NCI-H2171 (cell line): ENCODE results near the gene MAGI1.
"Not testable (repeated sequence)": the region's sequence is repeated elsewhere in the genome, so short reads cannot be mapped to it uniquely, and the experiment has no call there.

Experiments used
- DNase-seq: peaks from one replicate; lab custom pipeline; 2025; lab: John Stamatoyannopoulos, UW

The MAGI1 gene

DNA sequence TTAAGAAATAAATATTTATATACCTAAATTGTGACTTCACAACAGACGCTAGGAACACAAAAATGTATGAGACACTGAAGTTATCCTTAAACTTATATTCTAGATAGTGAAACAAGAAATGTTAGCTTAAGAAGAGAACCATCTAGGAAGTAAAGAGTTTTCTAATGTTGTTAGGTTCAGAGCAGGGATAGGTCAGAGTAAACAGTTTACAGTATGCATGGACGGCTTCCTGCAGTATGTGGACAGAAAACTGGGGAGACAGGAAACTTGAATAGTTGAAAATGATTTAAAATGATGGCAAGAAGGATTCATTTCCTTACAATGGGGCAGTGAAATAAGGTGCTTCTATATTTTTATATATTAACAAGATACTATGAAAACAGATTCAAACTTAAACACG is 449.8 kb downstream of the MAGI1 start:
- DNase-seq: no peak

DNA sequence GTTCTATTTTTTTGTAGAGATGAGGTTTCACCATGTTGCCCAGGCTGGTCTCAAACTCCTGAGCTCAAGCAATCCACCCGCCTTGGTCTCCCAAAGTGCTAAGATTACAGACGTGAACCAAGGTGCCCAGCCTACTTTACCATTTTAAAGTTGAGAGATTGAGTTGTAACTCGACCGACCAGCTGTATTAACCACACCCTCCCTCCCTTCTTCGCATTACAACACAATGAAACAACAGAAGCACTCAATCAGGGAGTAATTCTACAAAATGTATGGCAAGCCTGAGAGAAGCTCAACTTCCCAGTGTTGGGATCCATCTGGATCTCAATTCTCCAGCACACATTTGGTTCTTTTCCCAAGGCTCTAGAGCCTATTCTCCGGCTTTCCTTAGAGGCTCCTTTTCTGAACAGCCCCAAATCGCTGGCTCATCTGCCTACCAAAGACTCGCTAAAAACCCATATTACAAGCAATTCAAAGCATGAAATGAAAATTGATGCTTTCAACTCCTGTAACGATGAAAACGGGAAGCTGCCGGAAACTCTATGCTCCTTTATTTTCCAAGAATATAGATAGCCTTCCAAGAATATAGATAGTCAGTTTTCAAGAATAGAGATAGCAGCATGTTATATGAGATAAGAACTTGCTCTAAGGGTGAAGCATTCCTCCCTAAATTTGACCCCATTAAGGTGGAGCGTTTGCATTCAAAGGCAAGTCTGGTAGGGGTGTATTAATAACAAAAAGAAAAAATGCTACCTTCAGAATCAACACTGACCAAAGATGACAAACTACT is 450.9 kb downstream of the MAGI1 start:
- DNase-seq: no peak

DNA sequence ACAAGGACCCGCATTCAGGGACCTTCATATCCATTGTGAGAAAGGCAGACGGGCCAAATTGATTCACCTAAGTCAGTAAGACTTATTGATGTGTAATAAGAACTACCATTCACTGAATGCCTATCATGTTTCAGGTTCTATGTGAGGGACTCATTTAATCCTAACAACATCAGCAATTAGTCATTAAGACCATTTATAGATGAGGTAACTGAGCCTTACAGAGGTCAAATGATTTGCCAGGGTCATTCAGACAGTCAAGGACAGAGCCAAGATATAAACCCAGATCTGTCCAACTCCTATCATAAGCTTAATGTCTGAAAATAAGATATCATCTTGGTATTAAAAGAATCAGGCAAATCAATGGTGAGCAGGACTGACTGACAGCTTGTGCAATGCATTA is 453.8 kb downstream of the MAGI1 start:
- DNase-seq: no peak

DNA sequence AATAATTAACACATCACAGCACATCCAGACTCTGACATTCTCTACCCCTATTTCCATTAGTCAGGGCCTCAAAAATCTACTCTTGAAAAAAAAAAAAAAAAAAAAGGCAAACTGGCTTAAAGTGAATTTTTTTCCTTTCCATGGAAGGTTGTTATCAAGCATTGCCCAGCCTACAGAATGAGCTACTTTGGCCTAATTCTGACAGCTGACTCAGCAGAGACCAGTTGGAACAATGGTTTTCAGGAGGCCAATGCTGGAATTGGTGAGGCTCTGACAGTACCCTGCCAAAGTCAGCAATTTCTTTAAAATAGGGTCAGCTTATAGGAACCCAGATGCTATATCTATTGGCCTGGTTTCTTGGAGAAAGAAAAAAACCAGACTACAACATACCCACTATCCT is 454.7 kb downstream of the MAGI1 start:
- no peak for DNase-seq

DNA sequence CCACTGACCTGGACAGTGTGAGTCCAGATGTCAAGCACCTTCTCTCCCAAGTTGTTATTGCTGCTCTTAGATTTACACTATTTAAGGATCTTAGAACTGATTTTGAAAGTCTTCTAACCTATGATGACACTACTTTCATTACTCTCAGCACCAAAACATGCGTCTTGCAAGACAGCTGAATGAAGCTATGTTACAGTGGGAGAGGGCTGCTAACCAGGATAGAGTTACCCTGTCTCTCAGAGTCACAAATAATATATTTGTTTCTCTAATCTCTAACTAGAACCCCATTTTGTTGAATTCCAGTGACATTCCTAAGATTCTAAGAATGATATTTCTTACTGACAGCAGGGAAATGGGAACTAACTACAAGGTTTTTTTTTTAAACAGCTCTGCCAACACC is 455.5 kb downstream of the MAGI1 start:
- no peak for DNase-seq

DNA sequence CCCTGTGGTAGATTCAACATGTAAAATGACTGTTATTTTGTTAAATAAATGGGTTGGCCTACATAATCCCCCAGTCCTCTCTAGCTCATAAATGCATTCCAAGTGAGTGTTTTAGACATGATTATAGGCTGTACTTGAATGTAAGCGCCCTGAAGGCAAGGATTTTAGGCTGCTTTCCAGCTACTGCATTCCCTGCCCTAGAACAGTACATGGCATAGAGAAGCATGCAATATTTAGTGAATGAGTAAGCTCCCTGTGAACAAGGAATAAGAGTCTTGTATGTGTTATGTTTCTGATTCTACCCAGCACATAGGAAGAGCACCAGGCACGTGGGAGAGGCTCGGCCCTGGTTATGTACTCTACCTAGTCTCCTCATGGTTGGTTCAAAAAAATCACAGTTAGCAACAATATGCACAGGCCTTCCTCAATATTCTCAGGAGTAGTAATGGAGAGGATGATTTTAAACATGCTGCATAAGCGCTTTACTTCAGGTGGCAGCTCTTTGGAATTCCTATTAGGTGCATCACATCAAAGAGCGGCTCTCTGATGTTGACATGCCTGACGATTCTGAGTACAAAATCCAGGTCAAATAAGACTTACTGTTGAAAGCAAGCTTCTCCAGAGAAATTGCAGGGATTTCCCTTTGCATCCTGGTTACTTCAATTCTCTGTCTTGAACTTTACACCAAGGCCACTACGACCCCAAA is 456.6 kb downstream of the MAGI1 start:
- DNase-seq: no peak

DNA sequence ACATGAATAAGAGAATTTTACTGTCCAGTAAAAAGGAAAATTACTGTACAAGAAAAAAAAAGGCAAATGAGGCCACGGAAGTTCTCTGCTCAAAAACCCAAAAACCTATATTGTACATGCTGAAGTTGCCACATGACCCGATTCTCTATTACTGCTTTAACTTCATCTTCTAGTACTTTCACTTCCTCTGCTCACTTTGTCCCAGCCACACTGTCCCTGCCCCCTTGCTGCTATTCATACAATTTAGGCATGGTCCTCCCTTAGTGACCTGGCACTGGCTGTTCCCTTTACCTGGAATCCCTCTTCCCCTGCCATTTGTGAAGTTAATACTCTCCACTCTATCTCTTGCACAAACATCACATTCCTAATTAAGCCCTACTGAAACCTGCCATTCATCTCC is 457.4 kb downstream of the MAGI1 start:
- no peak for DNase-seq

DNA sequence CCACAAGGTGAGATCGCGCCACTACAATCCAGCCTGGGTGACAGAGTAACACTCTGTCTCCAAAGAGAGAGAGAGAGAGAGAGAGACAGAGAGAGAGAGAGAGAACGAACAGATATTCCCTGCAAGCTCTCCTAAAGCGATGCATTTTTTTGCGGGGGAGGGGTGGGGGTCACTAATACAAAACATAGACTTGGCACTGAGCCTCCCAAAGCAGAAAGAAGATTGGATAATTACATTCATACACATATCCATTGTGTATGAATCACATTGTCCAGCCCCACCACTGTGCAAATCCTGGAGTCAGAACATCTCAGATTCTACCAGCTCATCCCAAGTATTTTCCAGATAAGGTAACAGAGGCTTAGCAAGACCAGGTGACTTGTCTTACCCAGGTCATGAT is 459.9 kb downstream of the MAGI1 start:
- DNase-seq: no peak

DNA sequence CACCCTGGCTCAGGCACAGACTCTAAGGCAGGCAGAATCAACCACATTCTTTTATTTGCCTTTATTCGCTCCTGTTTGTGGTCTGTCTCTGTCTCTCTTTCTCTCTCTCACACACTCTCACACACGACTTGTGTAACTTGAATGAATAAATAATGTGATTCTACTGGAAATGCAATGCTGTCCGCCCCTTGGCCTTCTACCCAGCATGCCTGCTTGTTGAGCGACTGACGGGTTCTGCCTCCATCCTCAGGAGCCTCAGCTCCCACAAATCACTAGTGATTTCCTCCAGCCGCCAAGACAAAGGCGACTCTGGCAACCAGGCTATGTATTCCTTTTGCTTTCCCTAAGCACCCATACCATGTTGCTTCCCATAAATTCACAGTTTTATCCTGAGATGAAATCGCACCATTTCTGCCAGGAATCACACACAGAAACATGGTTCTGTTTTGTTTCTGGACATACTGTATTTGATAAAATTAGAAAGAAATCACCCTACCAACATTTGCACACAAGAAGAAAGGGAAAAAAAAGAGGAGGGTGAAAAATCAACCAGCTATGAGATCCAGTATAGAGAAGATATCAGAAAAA is 460.8 kb downstream of the MAGI1 start:
- DNase-seq: no peak

DNA sequence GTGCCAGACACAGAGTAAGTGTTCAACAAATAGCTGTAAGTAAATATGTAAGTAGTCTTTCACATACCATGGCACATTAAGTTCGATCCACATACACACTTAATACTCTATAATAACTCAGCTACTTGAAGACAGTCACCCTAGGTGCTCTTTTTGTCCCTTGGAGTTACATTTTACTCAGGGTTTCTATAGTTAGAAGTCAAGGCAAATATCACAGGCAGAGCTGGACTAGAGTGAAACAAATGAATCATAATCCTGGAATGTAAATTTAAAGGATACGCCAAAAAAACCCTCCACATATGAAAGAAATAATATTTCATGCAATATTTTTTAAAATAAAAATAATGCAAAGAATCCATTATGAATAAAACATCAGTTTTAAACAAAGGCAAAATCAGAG is 461.8 kb downstream of the MAGI1 start:
- DNase-seq: no peak

DNA sequence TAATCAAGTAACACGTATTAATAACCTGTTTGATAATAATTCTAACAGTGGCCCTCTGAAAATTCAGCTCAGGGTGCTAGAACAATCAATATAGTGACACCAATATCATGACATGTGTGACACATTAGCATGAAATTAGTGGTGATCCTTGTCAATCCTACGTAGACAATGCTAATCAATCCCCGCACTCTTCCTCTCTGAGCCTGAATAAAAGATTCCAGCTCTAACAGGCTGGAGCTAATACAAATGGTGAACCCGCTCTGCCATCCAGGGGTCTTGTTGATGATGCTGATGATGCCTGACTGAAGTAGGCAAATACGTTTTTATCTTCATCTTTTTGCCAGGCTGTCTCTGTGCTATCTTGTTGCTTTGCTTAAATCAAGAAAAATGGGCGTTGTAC is 462.5 kb downstream of the MAGI1 start:
- no peak for DNase-seq

DNA sequence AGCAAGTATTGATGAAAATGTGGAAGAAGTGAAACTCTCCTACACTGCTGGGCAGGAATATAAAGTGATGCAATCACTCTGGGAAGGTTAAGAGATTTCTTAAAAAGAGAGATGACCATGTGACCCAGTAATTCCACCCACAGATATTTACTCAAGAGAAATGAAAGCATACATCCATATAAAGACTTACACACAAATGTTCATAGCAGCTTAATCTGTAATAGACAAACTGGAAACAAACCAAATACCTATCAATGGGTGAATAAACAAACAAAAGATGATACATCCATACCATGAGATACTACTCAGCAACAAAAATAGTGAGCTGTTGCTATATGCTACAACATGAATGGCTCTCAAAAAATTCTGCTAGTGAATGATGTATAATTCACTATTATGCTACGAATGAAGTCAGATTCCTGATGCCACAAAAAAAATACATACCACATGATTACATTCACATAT is 463.3 kb downstream of the MAGI1 start:
- no peak for DNase-seq

DNA sequence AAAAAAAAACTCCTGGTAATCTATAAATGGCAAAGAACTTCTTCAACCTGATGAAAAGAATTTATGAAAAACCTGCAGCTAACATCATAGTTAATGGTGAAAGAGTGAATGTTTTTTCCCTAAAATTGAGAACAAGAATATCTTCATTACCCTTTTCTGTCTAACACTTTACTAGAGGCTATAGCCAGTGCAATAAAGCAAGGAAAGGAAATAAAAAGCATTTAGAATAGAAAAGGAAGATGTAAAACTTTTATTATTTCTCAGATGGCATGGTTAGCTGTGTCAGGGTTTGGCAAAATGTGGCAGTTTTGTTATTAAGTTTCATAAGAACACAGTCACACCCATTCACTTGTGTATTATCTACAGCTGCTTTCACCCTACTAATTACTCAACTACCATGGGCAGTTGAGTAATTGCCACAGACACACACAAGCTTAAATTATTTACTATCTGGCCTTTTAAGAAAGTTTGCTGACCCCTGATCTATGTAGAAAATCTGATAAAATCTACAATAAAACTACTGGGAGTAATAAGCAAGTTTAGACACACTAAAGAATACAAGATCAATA is 465.1 kb downstream of the MAGI1 start:
- DNase-seq: no peak

DNA sequence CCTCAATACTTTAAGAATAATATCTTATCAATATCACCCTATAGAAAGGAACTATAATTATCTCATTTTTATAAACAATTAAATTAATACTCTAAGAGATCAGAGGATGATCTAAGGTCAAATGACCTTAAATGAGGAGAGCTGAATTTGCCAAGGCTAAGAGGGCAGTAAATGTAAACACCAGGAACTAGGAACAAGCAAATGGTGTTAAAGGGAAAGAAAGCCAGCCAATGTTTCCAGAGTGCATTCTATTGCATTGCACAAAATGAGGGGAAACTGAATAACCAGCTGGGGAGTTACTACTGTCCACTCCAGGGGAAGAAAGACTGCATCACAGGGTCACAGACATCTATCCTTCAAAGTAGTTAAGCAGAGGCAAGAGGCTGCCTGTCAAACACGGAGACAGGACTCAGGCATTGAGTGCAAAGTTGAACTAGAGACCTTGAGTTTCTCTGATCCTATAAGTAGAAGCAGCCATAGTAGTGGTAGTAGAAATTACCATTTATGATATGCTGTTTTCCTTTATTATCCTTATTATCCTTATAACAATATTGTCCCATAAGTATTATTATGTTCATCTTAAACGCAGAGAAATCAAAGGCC is 466.4 kb downstream of the MAGI1 start:
- no peak for DNase-seq

DNA sequence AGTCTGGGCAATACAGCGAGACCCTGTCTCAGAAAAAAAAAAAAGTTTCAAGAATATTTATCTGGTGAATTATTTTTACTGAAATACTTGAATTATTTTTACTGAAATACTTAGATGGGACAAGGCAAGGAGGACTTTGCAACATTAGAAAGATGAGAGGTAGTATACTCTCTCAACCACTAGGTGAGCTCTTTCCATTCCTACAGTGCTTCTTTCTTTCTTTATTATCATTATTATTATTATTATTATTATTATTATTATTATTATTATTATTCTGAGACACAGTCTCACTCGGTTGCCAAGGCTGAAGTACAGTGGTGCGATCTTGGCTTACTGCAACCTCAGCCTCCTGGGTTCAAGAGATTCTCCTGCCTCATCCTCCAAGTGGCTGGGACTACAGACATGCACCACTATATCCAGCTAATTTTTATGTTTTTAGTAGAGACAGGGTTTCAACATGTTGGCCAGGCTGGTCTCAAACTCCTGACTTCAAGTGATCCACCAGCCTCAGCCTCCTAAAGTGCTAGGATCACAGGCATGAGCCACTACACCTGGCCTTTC is 468.8 kb downstream of the MAGI1 start:
- DNase-seq: no peak

DNA sequence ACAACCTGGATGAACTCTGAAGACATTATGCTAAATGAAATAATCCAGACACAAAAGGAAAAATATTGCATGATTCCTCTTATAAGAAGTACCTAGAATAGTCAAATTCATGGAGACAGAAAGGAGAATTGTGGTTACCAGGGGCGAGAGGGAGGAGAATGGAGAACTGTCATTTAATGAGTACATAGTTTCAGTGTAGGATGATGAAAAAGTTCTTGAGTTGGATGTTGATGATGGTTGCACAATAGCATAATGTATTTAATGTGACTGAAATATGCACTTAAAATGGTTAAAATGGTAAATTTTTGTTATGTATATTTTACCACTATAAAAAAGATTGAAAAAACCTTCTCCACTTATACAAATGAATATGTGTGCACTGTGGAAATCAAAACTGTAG is 469.6 kb downstream of the MAGI1 start:
- DNase-seq: no peak

DNA sequence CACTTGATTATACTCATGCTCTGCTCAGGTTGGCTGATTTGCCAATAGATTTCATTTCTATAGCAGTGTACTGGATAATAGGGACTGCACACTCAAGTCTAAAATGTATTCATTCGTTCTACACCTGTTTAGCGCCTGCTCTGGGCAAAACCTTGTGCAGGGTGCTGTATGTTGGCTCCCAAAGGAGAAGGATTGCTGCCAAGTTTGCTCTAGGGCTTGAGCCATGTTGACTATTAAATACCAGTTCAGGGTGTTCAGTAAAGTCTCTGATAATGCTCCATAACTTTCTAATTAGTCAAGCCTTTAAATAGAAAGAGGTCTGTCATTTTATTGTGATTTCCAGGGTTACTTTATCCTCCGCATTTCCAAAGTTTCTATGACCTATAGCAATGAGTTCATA is 470.2 kb downstream of the MAGI1 start:
- no peak for DNase-seq

DNA sequence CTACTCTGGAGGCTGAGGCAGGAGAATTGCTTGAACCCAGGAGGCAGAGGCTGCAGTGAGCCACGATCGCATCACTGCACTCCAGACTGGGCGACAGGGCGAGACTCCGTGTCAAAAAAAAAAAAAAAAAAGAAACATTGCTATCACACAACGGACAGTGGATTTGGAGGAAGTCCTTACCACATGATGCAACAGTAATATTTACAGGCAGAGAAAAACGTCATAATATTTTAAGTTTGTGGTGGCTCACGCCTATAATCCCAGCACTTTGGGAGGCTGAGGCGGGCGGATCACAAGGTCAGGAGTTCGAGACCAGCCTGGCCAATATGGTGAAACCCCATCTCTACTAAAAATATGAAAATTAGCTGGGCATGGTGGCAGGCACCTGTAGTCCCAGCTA is 473.0 kb downstream of the MAGI1 start:
- DNase-seq: not testable (repeated sequence)

DNA sequence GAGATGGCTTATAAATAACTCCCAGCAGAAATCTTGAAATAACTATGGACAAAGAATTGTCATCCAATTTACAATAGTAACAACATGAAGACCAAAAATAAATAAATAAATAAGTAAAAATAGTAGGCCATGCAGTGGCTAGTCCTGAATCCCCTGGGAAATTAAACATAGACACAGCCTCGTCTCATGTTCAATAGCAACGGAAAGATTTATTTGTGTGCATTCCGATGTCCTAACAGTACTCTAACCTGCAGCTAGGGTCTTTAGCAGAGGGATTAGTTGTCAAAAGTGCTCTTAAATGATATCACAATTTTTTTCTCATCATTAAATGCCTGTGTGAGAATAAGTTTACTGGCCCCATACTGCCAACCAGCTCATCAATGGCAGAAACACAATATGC is 474.2 kb downstream of the MAGI1 start:
- no peak for DNase-seq

DNA sequence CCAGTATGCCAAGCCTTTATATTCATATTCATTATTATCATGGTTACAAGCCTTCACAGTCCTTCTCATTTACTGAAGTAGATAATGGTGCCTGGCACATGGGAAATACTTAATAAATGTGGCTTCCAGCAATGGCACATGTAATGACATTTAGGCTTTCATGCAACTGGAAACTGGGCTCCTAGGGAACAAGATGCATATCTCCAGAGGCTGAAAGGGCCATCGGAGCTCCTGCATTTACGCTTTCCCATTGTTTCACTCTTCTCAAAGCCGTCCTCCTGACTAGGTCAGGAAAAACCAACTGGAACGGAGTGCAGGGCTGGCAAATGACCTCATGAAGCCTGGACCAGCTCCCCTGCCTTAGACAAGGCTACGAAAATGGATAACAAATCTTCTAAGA is 474.9 kb downstream of the MAGI1 start:
- DNase-seq: no peak

DNA sequence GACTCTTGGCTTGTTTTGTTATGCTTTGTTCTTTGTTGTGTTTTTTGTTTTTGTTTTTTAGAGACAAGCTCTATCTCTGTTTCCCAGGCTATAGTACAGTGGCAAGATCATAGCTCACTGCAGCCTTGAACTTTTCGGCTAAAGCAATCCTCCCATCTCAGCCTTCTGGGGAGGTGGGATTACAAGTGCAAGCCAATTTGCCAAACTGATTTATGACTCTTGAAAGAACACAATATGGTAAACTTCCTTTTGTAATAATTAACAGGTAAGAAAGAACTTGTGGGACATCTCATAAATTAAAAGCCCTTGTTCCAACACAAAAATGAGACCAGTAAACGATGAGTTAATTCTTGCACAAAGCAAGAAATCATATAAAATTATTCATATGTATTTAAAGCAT is 476.3 kb downstream of the MAGI1 start:
- DNase-seq: no peak

DNA sequence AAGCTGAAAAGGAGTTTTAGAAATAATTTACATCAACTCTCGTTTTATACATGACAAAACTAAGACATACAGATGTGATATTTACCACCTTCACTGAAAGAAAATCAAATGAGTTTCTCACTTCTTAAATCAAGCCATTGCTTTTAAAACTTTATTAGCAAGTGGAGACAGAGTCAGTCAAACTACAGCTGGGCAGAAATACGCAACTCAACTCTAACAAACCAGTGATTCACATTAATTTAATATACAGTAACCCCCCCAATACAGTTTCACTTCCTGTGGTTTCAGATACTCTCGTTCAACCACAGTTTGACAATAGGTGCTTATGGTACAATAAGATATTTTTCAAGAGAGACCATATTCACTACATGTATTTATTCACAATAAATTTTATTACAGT is 477.1 kb downstream of the MAGI1 start:
- no peak for DNase-seq
